HG03342 (cell line): Measurements from ENCODE around the gene CNOT9.
"Not testable (repeated sequence)": the region's sequence is repeated elsewhere in the genome, so short reads cannot be mapped to it uniquely, and the experiment has no call there.

Experiments
- ATAC-seq: cut with Tn5 transposase; IDR thresholded peaks from one replicate; pipeline ENCODE4 v1.9.1; 2021; ENCODE audit warnings: mild to moderate bottlenecking, moderate library complexity; ENCODE audit not compliant: unreplicated experiment

Gene CNOT9, protein sequence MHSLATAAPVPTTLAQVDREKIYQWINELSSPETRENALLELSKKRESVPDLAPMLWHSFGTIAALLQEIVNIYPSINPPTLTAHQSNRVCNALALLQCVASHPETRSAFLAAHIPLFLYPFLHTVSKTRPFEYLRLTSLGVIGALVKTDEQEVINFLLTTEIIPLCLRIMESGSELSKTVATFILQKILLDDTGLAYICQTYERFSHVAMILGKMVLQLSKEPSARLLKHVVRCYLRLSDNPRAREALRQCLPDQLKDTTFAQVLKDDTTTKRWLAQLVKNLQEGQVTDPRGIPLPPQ

DNA sequence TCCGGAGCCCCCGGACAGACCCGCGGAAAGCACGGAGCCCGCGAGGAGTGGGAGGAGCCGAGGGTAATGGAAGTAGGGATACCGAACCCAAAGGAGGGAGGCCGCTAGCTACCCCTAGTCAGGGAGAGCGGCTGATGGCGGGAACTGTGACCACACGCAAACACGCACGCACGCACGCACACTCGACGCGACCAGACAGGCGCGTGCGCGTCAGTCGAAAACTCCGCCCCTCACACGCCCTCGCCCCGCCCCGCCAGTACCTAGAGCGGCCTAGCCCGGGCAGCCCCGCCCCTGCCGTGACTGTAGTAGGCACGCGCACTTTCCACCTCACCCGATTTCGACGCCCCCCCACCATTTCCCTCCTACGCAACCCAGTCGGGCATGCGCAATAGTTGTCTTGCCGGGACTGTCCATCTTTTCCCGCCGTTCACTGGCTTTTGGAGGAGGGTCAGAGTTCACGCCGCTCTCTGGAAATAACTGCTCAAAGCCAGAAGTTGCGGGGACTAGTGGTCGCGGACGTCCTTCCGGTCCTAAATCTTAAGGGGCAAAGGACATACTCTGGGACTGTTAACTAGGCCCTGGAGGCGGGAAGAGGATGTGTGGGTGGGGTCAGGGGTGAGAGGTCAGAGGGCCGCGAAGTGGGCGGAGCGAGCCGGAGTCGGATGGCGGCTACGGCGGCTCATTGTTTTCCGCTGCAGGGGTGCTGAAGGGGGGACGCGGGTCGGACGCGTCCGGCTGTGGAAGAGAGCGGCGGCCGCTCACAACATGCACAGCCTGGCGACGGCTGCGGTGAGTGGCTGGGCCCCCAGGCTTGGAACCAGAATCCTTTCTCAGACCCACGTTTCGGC, at the start of gene CNOT9, which contains the start of gene USP37:
CNOT9 (plus strand) TSS at position 650 of the 848 bp plus-strand sequence; CDS start at position 766, 116 bp downstream.
USP37 (minus strand) TSS at position 162 of the 848 bp plus-strand sequence. CDS start 9,698 bp downstream, outside the sequence.
- peak; percentile 80 for ATAC-seq

DNA sequence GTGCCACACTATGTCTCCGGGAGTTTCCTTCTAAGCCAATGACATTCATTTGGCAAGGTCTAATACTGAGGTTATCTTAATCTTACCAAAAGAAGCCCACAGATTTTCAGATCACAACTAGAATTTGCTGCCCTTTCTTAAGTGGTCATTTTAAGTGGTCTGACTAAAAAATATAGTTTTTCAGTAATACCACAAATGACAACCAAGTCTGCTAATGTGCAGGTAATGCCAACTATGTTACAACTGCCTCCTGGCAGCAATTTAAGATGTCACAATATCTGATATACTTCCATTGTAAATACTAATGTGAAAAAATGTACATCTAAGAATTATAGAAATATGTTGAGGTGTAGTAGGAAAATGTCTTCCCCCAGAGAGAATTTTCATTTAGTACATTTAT, 49.8 kb upstream of the CNOT9 start:
- no peak for ATAC-seq

GRCh38 chr2:218523651-218524050, 45.0 kb upstream of the CNOT9 start:
- ATAC-seq: no peak

DNA sequence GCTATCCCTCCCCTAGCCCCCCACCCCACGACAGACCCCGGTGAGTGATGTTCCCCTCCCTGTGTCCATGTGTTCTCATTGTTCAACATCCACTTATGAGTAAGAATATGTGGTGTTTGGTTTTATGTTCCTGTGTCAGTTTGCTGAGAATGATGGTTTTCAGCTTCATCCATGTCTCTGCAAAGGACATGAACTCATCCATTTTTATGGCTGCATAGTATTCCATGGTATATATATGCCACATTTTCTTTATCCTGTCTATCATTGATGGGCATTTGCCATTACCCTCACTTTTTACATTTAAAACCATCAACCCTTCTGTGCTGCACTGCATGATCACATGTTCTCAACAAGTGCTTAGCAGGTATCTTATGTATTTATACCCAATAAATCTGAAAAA, 40.2 kb upstream of the CNOT9 start:
- ATAC-seq: not testable (repeated sequence)

GRCh38 chr2:218529990-218530389, 38.6 kb upstream of the CNOT9 start:
- ATAC-seq: no peak

DNA sequence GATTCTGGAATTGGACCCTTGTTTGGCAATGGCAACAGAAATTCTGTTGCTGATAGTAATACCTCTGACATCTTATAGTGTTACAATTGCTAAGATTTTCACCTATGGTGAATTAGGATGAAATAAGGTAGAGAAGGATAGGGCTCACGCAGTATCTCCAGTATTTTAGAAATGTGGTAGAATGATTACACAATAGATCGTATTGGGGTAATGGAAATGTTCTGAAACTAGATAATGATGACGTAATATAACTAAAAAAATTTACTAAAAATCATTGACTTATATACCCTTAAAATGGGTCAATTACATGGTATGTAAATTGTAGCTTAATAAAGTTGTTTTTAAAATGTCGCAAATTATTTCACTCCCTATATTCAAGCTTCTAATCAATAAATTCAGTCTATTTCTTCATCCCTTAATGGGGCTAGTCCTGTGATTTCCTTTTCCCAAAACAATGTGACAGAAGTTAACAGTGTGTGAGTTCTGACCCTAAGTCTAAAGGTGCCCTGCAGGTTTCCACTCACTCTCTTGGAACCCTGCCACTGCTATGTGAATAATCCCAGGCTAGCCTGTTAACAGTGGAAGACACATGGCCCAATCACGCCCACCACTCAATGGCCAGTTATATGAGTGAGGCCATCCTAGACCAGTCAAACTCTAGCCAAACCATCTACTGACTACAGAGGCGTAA, 31.7 kb upstream of the CNOT9 start:
- ATAC-seq: no peak

DNA sequence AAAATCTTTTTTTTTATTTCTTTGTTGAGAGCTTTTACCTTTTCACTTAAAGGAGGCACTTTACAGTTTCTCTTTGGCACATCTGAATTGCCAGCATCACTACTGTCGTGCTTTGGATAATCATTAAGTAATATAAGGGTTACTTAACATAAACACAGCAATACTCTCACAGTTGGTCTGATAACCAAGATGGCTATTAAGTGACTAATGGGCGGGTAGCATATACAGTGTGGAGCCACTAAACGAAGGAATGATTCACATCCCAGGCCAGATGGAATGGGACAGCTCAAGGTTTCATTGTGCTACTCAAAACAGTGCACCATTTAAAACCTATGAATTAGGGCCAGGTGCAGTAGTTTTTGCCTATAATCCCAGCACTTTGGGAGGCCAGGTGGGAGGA, 28.6 kb upstream of the CNOT9 start:
- no peak for ATAC-seq

- no peak for ATAC-seq
Observed at GRCh38 chr2:218546012-218546411, 22.6 kb upstream of the CNOT9 start.

DNA sequence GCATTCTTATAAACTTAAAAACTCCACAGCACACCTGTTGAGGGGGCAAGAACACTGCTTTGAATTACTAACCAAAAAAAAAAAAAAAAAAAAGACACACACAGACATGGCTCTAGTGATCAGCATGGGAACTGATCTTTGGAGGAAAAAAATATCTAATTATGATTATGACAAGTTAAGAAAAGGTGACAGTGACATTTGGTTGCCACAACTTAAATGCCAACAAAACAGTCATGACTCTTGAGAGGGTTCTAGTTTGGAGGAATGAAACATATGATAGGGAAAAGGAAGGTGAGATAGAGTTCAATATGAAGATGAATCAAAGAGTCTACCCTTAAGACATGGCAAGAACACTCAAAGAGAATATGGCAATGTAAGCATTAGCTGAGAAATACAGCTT, 21.1 kb upstream of the CNOT9 start:
- ATAC-seq: no peak

GRCh38 chr2:218547978-218548377, 20.7 kb upstream of the CNOT9 start:
- no peak for ATAC-seq

- not testable (repeated sequence) for ATAC-seq
Observed at GRCh38 chr2:218554225-218554624, 14.4 kb upstream of the CNOT9 start.

- no peak for ATAC-seq
Observed at GRCh38 chr2:218555527-218555926, 13.1 kb upstream of the CNOT9 start.

GRCh38 chr2:218557941-218558340, 10.7 kb upstream of the CNOT9 start:
- no peak for ATAC-seq

DNA sequence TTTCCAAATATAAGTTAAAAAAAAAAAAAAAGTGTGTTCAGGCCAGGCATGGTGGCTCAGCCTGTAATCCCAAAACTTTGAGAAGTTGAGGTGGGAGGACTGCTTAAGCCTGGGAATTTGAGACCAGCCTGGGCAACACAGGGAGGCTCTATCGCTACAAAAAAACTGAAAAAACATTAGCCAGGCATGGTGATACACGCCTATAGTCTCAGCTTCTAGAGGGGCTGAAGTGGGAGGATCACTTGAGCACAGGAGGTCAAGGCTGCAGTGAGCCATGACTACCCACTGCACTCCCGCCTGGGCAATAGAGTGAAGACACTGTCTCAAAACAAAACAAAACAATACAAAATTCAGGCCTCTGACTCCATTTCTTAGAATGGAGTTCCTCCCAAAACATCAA, 9.7 kb upstream of the CNOT9 start:
- ATAC-seq: no peak

DNA sequence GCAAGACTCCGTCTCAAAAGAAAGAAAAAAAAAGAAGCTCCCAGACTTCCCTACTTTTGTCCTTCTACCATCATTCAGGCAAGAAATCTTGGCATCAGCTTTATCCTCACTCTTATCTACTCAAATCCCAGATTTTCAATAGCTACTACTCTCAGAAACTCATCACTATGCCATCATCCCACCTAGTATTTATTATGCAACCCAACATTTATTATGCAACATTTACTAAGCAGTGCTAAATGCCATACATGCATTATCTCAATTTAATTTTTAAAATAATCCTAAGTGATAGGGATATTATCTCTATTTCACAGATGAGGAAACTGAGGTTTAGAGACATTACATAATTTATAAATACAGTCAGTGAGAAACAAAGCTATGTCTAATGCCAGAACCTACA, 4.6 kb upstream of the CNOT9 start:
- ATAC-seq: no peak

GRCh38 chr2:218566296-218566695, 2.3 kb upstream of the CNOT9 start:
- no peak for ATAC-seq

DNA sequence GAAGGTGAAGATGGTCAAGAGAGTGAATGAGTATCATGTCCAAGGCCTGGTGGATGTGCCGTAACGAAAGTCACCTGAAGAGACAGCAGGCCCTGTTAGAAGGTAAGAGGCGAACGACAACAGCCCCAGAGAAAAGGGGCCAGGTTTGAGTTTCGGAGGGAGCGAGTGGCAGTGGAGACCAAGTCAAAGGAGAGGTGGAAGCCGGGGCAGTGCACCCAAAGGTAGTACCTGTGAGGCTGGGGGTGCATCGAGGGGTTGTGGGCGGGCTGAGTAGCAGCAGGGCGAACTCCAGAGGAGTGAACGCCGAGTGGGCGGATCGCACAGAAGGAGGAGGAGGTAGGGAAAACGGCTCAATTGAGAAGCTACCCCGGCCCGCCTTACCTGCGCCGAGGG, 846 bp upstream of the CNOT9 start:
- peak; percentile 34 for ATAC-seq

DNA sequence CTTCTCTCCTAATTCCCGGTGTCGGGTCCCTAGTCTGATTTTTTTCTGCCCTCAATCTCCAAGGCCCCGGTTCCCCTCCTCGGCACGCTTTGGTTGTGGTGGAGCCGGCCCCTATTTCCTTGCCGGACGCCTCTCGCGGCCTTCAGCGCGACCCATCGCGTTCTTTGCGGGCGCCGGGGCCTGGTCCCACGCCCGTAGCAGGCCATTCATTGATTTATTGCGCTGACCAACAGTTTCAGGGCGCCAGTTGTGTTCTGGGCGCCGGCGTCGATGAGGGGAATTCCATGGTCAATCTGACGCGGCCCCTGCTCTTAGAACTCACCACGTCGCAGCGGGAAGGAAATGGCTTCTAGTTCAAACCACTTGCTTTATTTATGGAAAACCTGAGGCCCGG, 396 bp downstream of the CNOT9 start:
- ATAC-seq: peak; percentile 28

DNA sequence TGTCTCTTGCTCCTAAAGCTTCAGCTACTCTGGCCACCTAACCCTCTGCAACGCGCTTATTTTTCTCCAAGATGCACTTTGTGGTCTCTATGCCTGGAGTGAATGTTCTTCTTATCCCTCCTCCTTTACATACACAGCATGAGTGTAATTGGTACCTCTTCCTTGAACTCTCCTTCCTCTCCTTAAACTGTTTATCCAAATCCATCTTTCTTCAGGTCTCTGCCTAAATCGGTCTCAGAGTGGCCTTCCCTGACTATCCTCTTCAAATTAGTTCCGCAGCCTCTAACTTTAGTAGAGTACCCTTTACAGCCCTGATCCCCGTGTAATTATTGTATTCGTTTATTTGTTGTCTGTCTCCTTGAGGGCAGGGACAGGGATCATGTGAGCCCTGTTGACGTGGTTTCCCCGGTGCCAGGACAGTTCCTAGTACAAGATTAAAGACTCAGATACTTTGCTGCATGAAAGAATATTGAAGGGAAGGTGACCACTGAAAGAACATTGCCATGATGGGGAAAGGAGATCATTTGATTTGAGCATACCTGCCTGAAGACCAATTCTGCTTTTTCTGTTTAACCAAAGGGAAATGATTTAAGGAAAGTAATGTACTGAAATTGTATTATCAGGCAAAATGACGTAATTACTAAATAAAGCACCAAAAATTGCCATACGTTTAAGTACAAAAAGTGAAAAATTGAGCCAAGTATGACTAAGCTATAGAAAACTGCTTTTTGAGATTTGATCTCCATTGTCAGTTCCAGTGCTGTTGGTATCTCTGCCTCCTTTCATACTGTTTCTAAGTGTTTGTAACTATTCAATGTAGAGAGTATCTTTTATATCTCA, 1.2 kb downstream of the CNOT9 start:
- no peak for ATAC-seq

DNA sequence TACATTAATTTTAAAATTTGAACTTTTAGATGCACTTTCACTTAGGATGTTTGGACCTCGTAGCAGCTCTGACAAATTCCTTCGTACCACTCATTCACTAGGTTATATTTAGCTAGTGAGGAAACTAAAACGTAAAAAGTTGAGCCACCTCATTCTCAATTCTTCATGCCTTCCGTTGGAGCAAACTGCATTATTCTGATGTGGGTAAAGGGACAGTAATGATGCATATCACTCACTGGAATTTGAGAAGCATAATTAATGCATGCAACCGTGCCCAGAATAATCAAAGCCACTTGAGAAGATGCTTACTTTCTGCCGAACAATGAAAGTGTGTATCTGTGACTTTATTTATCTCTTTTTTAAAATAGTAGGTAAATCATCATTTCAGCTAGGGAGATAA, 2.2 kb downstream of the CNOT9 start:
- ATAC-seq: no peak

- ATAC-seq: no peak
Observed at GRCh38 chr2:218576854-218577253, 8.2 kb downstream of the CNOT9 start.
